ENCODE data around the gene ANGPTL3.

The ANGPTL3 gene

GRCh38 chr1:62625415-62625814 lies 28.1 kb downstream of the ANGPTL3 start:
- no peak for DNase-seq (ENCODE audit: low read depth in 2 of 3, low spot score in 2 of 3)

- DNase-seq (ENCODE audit: low read depth in 2 of 3, low spot score in 2 of 3) = no peak
Observed at GRCh38 chr1:62628506-62628905, 31.2 kb downstream of the ANGPTL3 start.

GRCh38 chr1:62637392-62638105 lies 40.2 kb downstream of the ANGPTL3 start:
- no peak for DNase-seq (ENCODE audit: low read depth in 2 of 3, low spot score in 2 of 3)

GRCh38 chr1:62643283-62643682 lies 46.0 kb downstream of the ANGPTL3 start:
- no peak for DNase-seq (ENCODE audit: low read depth in 2 of 3, low spot score in 2 of 3)

GRCh38 chr1:62652387-62652786 lies 55.1 kb downstream of the ANGPTL3 start:
- no peak for DNase-seq (ENCODE audit: low read depth in 2 of 3, low spot score in 2 of 3)

GRCh38 chr1:62654744-62655143 lies 57.4 kb downstream of the ANGPTL3 start:
- DNase-seq (ENCODE audit: low read depth in 2 of 3, low spot score in 2 of 3) = no peak
